Fibroblast of mammary gland (primary cell): Measurements from ENCODE around the gene C11orf24.

Experiments used
- DNase-seq: peaks from one replicate; pipeline ENCODE4 v3.0.0-alpha.2; 2010; ENCODE audit warnings: low read depth
- H3K4me3 ChIP-seq: 2 replicates; pipeline ENCODE4 v1.5.1; 2011; ENCODE audit warnings: low read depth, mild to moderate bottlenecking, low read length, moderate library complexity; ENCODE audit not compliant: control insufficient read depth
- CTCF ChIP-seq: conservative IDR thresholded peaks from 2 replicates; pipeline ENCODE4 v1.5.1; 2011; ENCODE audit warnings: low read depth, low read length, inconsistent platforms; ENCODE audit not compliant: control insufficient read depth, insufficient read depth

The C11orf24 gene

GRCh38 chr11:68224606-68225005 is 47.2 kb downstream of the C11orf24 start:
- no peak for TF ChIP-seq CTCF
- DNase-seq: no peak
- H3K4me3 ChIP-seq: no peak overlapping the region

- no peak for TF ChIP-seq CTCF
- H3K4me3 ChIP-seq: no peak overlapping the region
- DNase-seq: no peak
Measured at GRCh38 chr11:68223275-68223674, 48.5 kb downstream of the C11orf24 start.

- no peak for DNase-seq
- H3K4me3 ChIP-seq: no peak overlapping the region
- no peak for TF ChIP-seq CTCF
Measured at GRCh38 chr11:68221406-68221805, 50.4 kb downstream of the C11orf24 start.

- no peak for TF ChIP-seq CTCF
- H3K4me3 ChIP-seq: no peak overlapping the region
- no peak for DNase-seq
Measured at GRCh38 chr11:68216171-68216938, 55.4 kb downstream of the C11orf24 start.

- H3K4me3 ChIP-seq: no peak overlapping the region
- no peak for TF ChIP-seq CTCF
- DNase-seq: no peak
Measured at GRCh38 chr11:68215524-68216170, 56.1 kb downstream of the C11orf24 start.

GRCh38 chr11:68215087-68215445 is 56.7 kb downstream of the C11orf24 start:
- no peak for DNase-seq
- no peak for TF ChIP-seq CTCF
- no peak overlapping the region for H3K4me3 ChIP-seq
